H1 (cell line): Measurements from ENCODE around the gene LY6G6F. TPM values are rescaled to one million over a fixed set of nuclear protein-coding genes. Genes with fewer than 3 reads are reported as not detected.

Experiments
- MAFK ChIP-seq: IDR thresholded peaks from 2 replicates; pipeline ENCODE4 v1.6.1; 2012; ENCODE audit warnings: low read depth, mild to moderate bottlenecking, improper control_type of control experiment, low read length
- polyA plus RNA-seq, 7 experiments: library from polyadenylated mRNA; depleted of rRNA in 3 of 7; stranded (reverse) in 5 of 7; unstranded in 2 of 7; fragments of >200 nt in 5 of 7; fragments of 200-250 nt in 2 of 7; gene quantifications; 1 replicate in 5 of 7; 2 replicates in 1 of 7; 4 replicates in 1 of 7; pipeline versions ENCODE4 v1.2.1 to v1.2.3, GENCODE V29; 2011 to 2013; ENCODE audit warnings: missing spikeins in 2 of 7, mixed read lengths in 2 of 7
- total RNA-seq: library from RNA; stranded (reverse); fragmentation: NEBNext Ultra II Directional; extraction: Animal tissue kit (Norgen Biotek cat#: 25700); gene quantifications from 2 replicates; pipeline ENCODE4 v1.2.1, GENCODE V29; 2021
- TF ChIP-seq, protein P1 (sequence below): fragments of 300-600 bp; sonication (generic); IDR thresholded peaks from 2 replicates; pipeline ENCODE4 v1.7.1; 2012; ENCODE audit warnings: low read length, moderate library complexity, mild to moderate bottlenecking, inconsistent platforms; ENCODE audit not compliant: insufficient replicate concordance

LY6G6F gene
- total and polyA plus RNA-seq, 2 of the 8 experiments (the other 6 are each of a cell fraction or from before 2014, with no cell fraction given) = not detected

DNA sequence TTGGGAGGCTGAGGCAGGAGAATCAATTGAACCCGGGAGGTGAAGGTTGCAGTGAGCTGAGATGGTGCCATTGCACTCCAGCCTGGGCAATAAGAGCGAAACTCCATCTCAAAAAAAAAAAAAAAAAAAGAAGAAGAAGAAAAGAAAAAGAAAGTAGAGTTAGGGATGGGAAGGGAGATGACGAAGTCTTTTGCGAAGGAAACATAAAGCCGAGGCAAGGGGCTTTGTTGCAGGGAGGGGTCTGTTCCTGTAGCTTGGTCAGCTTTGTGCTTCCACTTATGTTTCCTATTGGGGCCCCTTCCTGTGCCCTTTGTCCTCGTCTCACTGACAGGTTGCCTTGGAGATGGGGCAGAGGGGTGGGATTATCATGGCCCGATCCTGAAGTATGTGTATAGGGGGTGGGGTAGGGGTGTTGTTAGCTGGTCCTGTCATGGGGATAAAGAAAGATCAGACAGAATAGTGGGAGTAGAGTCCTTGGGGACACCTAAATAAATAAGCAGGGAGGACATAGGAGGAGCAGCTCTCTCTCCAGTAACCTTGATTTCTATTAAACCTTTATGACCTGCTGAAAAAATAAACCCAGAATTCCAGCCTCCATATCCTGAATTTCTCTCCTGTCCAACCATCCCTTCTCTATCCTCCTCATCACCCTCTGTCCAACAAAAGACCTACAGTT, 30.8 kb downstream of the LY6G6F start (continued):
- no peak for TF ChIP-seq MAFK
- TF ChIP-seq, protein P1, sequence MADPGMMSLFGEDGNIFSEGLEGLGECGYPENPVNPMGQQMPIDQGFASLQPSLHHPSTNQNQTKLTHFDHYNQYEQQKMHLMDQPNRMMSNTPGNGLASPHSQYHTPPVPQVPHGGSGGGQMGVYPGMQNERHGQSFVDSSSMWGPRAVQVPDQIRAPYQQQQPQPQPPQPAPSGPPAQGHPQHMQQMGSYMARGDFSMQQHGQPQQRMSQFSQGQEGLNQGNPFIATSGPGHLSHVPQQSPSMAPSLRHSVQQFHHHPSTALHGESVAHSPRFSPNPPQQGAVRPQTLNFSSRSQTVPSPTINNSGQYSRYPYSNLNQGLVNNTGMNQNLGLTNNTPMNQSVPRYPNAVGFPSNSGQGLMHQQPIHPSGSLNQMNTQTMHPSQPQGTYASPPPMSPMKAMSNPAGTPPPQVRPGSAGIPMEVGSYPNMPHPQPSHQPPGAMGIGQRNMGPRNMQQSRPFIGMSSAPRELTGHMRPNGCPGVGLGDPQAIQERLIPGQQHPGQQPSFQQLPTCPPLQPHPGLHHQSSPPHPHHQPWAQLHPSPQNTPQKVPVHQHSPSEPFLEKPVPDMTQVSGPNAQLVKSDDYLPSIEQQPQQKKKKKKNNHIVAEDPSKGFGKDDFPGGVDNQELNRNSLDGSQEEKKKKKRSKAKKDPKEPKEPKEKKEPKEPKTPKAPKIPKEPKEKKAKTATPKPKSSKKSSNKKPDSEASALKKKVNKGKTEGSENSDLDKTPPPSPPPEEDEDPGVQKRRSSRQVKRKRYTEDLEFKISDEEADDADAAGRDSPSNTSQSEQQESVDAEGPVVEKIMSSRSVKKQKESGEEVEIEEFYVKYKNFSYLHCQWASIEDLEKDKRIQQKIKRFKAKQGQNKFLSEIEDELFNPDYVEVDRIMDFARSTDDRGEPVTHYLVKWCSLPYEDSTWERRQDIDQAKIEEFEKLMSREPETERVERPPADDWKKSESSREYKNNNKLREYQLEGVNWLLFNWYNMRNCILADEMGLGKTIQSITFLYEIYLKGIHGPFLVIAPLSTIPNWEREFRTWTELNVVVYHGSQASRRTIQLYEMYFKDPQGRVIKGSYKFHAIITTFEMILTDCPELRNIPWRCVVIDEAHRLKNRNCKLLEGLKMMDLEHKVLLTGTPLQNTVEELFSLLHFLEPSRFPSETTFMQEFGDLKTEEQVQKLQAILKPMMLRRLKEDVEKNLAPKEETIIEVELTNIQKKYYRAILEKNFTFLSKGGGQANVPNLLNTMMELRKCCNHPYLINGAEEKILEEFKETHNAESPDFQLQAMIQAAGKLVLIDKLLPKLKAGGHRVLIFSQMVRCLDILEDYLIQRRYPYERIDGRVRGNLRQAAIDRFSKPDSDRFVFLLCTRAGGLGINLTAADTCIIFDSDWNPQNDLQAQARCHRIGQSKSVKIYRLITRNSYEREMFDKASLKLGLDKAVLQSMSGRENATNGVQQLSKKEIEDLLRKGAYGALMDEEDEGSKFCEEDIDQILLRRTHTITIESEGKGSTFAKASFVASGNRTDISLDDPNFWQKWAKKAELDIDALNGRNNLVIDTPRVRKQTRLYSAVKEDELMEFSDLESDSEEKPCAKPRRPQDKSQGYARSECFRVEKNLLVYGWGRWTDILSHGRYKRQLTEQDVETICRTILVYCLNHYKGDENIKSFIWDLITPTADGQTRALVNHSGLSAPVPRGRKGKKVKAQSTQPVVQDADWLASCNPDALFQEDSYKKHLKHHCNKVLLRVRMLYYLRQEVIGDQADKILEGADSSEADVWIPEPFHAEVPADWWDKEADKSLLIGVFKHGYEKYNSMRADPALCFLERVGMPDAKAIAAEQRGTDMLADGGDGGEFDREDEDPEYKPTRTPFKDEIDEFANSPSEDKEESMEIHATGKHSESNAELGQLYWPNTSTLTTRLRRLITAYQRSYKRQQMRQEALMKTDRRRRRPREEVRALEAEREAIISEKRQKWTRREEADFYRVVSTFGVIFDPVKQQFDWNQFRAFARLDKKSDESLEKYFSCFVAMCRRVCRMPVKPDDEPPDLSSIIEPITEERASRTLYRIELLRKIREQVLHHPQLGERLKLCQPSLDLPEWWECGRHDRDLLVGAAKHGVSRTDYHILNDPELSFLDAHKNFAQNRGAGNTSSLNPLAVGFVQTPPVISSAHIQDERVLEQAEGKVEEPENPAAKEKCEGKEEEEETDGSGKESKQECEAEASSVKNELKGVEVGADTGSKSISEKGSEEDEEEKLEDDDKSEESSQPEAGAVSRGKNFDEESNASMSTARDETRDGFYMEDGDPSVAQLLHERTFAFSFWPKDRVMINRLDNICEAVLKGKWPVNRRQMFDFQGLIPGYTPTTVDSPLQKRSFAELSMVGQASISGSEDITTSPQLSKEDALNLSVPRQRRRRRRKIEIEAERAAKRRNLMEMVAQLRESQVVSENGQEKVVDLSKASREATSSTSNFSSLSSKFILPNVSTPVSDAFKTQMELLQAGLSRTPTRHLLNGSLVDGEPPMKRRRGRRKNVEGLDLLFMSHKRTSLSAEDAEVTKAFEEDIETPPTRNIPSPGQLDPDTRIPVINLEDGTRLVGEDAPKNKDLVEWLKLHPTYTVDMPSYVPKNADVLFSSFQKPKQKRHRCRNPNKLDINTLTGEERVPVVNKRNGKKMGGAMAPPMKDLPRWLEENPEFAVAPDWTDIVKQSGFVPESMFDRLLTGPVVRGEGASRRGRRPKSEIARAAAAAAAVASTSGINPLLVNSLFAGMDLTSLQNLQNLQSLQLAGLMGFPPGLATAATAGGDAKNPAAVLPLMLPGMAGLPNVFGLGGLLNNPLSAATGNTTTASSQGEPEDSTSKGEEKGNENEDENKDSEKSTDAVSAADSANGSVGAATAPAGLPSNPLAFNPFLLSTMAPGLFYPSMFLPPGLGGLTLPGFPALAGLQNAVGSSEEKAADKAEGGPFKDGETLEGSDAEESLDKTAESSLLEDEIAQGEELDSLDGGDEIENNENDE = no peak
